ENCODE results near the gene LSAMP. TPM values are rescaled to one million over a fixed set of nuclear protein-coding genes. Genes with fewer than 3 reads are reported as not detected.

Gene LSAMP
- total RNA-seq, 1 experiment from 2014 or later = 0.90 TPM

DNA sequence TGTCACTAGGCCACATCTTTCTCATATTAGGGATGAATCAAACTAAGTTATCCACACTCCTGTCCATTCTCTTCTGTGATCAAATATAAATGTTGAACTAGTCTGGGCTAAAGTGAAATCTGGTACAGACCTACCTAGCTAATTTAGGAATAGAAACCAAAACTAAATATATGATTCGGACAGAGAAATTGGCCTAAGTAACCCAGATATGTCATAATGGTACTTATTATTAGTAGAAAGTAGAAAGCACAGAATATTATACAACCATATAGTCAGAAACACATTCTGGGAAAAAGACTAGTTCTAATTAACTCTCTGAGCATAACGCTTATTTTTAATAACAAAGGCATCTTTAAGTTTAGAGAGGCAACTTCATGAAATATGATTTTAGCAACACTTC is 389.0 kb downstream of the LSAMP start:
- Histone ChIP-seq H2BK15ac (ENCODE audit: low read depth, low read length) (no peak overlapping the region), H3K9me3 (ENCODE audit: control insufficient read depth, low read depth, low read length) (no peaks in the 10 kb centered on the region), H3K14ac (ENCODE audit: insufficient read depth, low read length) (no peak overlapping the region), H3K79me1 (ENCODE audit: insufficient read depth, low read depth, low read length, poor library complexity, severe bottlenecking) (no peaks in the 10 kb centered on the region), H4K20me1 (ENCODE audit: control insufficient read depth, insufficient read depth, insufficient read length) (no peaks in the 10 kb centered on the region), H2AFZ (ENCODE audit: low read length) (no peak overlapping the region), H2BK120ac (ENCODE audit: low read depth, low read length, poor library complexity, severe bottlenecking) (no peak overlapping the region), H3K27me3 (ENCODE audit: insufficient read depth, low read length) (no peaks in the 10 kb centered on the region), H3K23me2 (ENCODE audit: insufficient read length, low read depth, low read length, poor library complexity, severe bottlenecking) (no peaks in the 10 kb centered on the region), H3T11ph (ENCODE audit: low read length) (no peak overlapping the region), H2BK5ac (ENCODE audit: insufficient read length, low read length) (no peak overlapping the region), H3K56ac (ENCODE audit: insufficient read length, low read depth, low read length) (no peak overlapping the region), H3K18ac (ENCODE audit: insufficient read length, low read depth, low read length) (no peak overlapping the region), H4K5ac (ENCODE audit: insufficient read length, low read depth, low read length) (no peak overlapping the region), H2BK20ac (ENCODE audit: low read depth, low read length, poor library complexity, severe bottlenecking) (no peak overlapping the region), H4K8ac (replicated peaks; ENCODE audit: insufficient read length, low read depth, low read length) (no peak overlapping the region), H2AK5ac (ENCODE audit: insufficient read length, low read length) (no peak overlapping the region), H3K4me1 (ENCODE audit: insufficient read depth, low read length) (no peaks in the 10 kb centered on the region; the same call in 1 of the 2 replicates), H3K27ac (ENCODE audit: insufficient read length, low read depth, low read length) (no peak overlapping the region), H3K4ac (ENCODE audit: low read depth, low read length) (no peak overlapping the region), H3K9ac (ENCODE audit: extremely low read depth, insufficient read length, low read length) (no peak overlapping the region), H3K79me2 (ENCODE audit: insufficient read depth, low read length) (no peaks in the 10 kb centered on the region), H3K4me2 (ENCODE audit: insufficient read depth, insufficient read length, low read length) (no peak overlapping the region), H4K91ac (ENCODE audit: insufficient read length, low read depth, low read length) (no peak overlapping the region), H2BK12ac (ENCODE audit: insufficient read length, low read depth, low read length) (no peak overlapping the region), H3K23ac (ENCODE audit: insufficient read length, low read depth, low read length) (no peak overlapping the region)
- no peaks in the 10 kb centered on the region for H3K36me3 Mint-ChIP-seq (ENCODE audit: insufficient read depth in 1 of 3, low read depth in 3 of 3)
- WGBS (ENCODE audit: extremely low coverage, insufficient read length, low lambda C conversion rate) = no CpG with 5 or more reads among the region's 2 CpGs
- no peak overlapping the region for H3K27ac Mint-ChIP-seq
- no peak overlapping the region for H3K4me3 Mint-ChIP-seq
- H3K4me1 Mint-ChIP-seq = peaks cover 8 to 19% of the 10 kb centered on the region in 2 experiments
- no peak for TF ChIP-seq CTCF (conservative IDR thresholded peaks at IDR 0.05)
- H3K27me3 Mint-ChIP-seq (ENCODE audit: low read depth) = no peaks in the 10 kb centered on the region
- DNase-seq = no peak
- H3K9me3 Mint-ChIP-seq = no peaks in the 10 kb centered on the region
